Ecto neural progenitor cell (in vitro differentiated cells): ENCODE measurements around the gene AKAP14.
"Not testable (repeated sequence)": the region's sequence is repeated elsewhere in the genome, so short reads cannot be mapped to it uniquely, and the experiment has no call there.

Experiments
- DNase-seq: peaks from one replicate; pipeline ENCODE4 v3.0.0-alpha.2; 2018; ENCODE audit warnings: low spot score

Gene AKAP14

DNA sequence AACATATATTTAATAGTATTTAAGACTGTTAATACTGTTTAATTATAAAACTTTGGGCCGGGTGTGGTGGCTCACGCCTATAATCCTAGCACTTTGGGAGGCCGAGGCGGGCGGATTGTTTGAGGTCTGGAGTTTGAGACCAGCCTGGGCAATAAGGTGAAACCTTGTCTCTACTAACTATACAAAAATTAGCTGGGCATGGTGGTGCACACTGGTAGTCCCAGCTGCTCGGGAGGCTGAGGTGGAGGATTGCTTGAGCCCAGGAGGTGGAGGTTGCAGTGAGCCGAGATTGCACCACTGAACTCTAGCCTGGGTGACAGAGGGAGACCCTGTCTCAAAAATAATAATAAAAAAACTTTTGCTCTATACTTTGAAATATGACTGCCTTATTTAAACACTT, 26.7 kb downstream of the AKAP14 start:
- not testable (repeated sequence) for DNase-seq

DNA sequence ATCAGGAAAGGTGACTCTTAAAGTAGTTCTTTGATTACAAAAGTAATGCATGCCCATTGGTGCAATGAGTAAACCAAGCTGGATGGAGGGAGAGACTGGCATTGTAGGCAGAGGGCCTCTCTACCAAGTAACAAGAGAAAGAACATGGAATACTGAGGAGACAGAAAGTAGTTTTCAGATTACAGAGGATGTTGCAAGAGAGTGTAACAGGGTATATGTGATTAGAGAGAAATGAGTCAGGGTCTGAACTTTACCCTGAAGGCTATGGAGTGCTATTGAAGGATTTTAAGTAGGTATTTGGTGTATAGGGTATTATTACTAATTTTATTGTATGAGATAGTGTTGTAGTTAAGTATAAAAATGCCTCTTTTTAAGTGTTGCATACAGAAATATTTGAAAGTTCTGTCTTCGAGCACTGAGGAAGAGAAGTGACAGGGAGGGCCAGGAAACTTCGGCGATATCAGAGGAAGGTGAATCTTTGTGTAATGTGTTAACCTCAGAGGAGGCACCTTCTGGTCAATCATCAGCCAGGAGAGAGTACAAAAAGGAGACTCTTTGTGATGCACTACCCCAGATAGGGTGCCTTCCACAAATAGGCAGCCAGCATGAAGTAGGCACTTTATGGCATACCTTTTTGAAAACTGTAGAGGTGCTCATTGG, 39.7 kb downstream of the AKAP14 start:
- no peak for DNase-seq

DNA sequence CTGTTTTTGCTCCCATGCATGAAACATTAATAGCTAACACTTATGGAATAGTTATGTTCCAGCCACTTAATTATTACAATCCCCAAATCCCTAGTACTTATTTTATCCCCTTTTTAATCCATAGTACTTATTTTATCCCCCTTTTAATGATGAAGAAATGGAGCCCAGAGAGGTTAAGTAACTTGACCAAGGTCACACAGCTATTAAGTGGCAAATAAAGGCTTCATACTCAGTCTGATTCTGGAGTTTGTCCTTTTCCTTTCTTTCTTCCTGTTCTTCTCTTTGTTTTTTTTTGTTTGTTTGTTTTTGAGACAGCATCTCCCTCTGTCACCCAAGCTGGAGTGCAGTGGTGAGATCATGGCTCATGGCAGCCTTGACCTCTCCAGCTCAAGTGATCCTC, 45.6 kb downstream of the AKAP14 start:
- DNase-seq, result no peak

DNA sequence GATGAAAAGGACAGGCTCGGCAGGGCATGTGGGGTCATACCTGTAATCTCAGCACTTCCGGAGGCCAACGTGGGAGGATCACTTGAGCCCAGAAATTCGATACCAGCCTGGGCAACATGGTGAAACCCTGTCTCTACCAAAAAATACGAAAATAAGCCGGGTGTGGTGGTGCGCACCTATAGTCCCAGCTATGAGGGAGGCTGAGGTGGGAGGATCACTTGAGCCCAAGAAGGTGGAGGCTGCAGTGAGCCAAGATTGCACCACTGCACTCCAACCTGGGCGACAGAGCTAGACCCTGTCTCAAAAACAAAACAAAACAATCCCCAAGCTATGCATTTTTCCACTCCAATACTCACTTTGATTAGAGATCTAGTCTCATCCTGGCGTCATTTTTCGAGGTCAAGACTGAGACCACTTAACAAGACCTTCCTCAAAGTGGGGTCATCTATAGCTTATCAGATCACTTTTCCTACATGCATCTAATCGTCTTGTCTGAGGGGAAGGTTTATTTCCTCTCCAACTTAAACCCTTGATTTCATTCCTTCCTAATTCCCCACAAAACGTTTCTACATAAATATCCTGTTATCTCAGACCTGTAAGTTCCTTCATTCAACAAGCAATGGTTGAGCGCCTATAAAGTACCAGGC, 46.6 kb downstream of the AKAP14 start:
- DNase-seq, result no peak

DNA sequence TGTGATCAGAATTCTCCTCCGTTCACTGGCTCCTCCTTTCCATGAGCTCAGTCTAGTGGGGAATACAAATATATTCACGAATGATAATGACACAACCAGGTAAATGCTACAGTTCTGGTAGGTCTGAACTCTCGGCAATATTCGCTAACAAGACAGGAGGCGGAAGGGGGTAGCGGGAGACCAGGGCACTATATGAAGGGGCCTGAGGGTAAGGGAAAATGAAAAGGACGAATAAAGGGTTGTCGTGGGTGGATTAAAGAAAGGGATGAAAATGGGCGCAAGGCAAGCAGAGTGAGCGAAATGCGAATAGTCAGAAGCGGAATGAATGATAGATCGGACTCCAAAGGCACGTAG, 47.1 kb downstream of the AKAP14 start:
- no peak for DNase-seq

DNA sequence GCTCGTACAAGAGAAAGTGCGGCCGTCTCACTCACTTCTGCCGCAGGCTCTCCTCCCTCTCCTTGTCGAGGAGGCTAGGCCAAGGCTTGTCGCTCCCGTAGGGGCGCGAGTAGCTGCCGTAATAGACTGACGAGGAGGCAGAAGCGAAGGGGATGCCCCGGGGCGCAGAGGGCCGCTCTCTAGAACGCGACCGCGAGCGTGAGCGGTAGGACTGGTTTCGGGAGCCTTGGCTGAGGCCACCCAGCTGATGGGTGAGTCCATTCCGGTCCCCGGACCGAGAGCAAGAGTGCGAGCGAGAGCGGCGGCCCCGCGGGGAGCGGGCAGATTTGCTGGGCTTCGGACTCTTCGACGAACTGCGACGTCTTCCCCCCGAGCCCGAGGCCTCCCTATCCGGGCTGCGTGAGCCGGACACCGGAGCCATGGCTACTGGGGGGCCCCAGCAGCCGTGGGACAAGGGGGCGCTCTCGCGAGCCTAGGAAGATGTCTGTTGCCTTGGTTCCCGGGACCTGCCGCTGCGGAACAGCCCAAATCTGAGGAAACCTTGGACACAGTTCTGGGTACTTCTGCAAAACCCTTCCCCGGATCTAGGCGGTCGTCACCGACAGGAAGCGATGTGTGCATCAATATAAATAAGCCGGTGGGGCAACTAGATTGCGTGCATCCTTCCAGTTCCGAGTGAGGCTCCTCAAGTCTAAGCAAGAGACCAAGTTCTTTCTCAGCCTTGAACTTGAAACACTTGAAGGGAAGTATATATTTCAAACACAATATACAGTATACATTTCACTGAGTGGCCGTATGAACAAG, 47.7 kb downstream of the AKAP14 start, which contains the start of gene NKAP:
NKAP (minus strand) TSS at position 567 of the 804 bp plus-strand sequence; CDS start at position 421, 146 bp downstream.
- peak; percentile 83 for DNase-seq

DNA sequence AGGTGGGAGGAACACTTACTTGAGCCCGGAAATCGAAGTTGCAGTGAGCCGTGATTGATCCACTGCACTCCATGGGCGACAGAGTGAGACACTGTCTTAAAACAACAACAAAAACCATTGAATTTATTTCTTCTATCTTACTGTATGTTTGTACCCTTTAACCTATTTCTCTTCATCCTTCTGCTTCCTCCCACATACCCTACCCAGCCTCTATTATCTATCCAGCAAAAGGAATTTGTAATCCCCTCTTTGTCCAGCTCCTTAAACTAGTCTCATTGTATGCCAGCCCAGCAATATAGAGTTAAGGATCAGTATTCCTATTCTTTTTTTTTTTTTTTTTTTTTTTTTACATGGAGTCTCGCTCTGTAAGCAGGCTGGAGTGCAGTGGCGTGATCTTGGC, 49.8 kb downstream of the AKAP14 start:
- no peak for DNase-seq

DNA sequence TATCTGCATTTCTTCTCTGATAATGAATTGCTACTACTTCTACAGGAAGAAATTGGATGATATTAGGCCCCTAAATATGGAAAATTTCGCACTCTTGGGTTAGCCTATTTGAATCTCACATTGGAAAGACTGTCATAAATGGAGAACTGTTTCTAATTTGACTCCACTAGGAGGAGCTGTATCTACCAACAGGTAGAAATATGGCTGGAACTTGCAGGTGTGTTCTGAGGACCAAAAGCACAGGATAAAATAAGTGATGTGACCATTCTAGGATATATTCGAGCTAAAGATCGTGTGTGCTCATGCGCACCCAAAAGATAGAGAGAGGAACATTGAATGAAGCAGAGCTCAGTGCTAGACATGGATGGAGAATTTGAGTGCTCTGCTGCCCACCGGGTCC, 52.7 kb downstream of the AKAP14 start:
- no peak for DNase-seq

DNA sequence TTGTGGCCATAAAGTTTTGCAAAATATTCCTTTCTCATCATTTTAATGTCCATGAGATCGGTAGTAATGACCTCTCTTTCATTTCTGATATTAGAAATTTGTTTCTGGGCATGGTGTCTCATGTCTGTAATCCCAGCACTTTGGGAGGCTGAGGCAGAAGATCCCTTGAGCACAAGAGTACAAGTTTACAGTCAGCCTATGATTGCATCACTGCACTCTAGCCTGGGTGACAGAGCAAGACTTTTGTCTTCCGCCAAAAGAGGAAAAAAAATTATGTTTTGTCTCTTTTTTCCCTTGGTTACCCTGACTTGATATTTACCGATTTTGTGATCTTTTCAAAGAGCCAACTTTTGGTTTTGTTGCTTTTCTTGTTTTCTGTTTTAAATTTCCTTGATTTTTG, 58.7 kb downstream of the AKAP14 start:
- DNase-seq, result no peak

DNA sequence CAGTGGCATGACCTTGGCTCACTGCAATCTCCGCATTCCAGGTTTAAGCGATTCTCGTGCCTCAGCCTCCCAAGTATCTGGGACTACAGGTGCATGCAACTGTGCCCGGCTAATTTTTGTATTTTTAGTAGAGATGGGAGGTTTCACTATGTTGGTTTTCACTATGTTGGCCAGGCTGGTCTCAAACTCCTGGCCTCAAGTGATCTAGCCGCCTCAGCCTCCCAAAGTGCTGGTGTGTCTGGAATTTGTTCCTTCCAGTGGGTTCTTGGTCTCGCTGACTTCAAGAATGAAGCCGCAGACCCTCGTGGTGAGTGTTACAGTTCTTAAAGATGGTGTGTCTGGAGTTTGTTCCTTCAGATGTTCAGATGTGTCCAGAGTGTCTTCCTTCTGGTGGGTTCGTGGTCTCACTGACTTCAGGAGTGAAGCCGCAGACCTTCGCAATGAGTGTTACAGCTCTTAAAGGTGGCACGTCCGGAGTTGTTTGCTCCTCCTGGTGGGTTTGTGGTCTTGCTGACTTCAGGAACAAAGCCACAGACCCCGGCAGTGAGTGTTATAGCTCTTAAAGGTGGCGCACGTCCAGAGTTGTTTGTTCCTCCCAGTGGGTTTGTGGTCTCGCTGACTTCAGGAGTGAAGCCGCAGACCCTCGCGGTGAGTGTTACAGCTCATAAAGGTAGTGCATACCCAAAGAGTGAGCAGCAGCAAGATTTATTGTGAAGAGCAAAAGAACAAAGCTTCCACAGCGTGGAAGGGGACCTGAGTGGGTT, 60.3 kb downstream of the AKAP14 start:
- DNase-seq, result not testable (repeated sequence)

DNA sequence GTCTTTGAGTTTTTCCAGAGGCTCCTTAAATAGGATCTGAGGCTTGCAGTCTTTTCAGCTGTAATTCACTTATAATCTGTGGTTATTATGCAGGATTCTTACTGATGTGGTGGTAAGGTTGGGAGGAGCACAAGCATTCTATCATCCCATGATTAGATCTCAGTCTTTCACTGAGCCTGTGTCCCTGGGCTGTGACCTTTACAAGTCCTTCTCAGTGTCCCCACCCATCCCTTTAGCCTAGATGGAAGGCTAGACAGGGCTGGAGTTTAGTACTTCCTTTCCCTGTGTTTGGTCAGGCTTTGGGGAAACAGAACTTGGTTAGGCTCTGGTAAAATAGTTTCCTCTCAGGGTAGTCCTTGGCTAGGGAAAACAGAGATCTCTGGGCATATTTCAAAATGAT, 64.9 kb downstream of the AKAP14 start:
- DNase-seq, result no peak

DNA sequence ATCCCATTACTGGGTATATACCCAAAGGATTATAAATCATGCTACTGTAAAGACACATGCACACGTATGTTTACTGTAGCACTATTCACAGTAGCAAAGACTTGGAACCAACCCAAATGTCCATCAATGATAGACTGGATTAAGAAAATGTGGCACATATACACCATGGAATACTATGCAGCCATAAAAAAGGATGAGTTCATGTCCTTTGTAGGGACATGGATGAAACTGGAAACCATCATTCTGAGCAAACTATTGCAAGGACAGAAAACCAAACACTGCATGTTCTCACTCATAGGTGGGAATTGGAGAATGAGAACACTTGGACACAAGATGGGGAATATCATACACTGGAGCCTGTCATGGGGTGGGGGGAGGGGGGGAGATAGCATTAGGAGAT, 71.1 kb downstream of the AKAP14 start:
- not testable (repeated sequence) for DNase-seq
